ENCODE results near the gene PIP4P1. TPM values are rescaled to one million over a fixed set of nuclear protein-coding genes. Genes with fewer than 3 reads are reported as not detected.

Gene PIP4P1
- total and polyA plus RNA-seq, 2 of the 8 experiments (the other 6 are each of a cell fraction or from before 2014, with no cell fraction given), result 29.5 to 60.0 TPM

GRCh38 chr14:20440465-20440864 is 20.8 kb downstream of the PIP4P1 start:
- H3K4me3 ChIP-seq (ENCODE audit: extremely low read depth in 1 of 4, insufficient read depth in 2 of 4, low read depth in 3 of 4, low read length in 4 of 4), result no peak overlapping the region
- H4K5ac ChIP-seq (ENCODE audit: insufficient read length, low read depth, low read length), result no peak overlapping the region
- no peak overlapping the region for H3K56ac ChIP-seq (replicated peaks; ENCODE audit: insufficient read length, low read depth, low read length)
- H2AK5ac ChIP-seq (ENCODE audit: low read depth, low read length), result no peak overlapping the region
- H2BK120ac ChIP-seq (replicated peaks; ENCODE audit: low read depth, low read length), result no peak overlapping the region
- no peak overlapping the region for H4K8ac ChIP-seq (ENCODE audit: extremely low read depth, insufficient read depth, low read length)
- H2BK5ac ChIP-seq (ENCODE audit: low read depth, low read length), result no peak overlapping the region
- no peak overlapping the region for H3K4me2 ChIP-seq (ENCODE audit: insufficient read depth in 1 of 2, low read depth in 2 of 2, low read length in 2 of 2)
- no peak overlapping the region for H3K4ac ChIP-seq (replicated peaks; ENCODE audit: insufficient read length, low read depth, low read length)
- H3K79me1 ChIP-seq (ENCODE audit: low read depth, low read length), result no peaks in the 10 kb centered on the region
- peaks cover 0 to 9% (median 6%) of the 10 kb centered on the region in 4 experiments; a peak in 5 of 7 replicates for H3K27me3 ChIP-seq (replicated peaks in 1 of 4; ENCODE audit: control insufficient read depth in 3 of 4, extremely low read depth in 1 of 4, insufficient read depth in 3 of 4, low read length in 3 of 4)
- H2BK12ac ChIP-seq (ENCODE audit: low read depth, low read length), result no peak overlapping the region
- H3K23ac ChIP-seq (ENCODE audit: insufficient read length), result no peak overlapping the region
- FAIRE-seq (no peak), DNase-seq (ENCODE audit: low read depth in 1 of 2, low spot score in 2 of 2) (no peak)
- H4K20me1 ChIP-seq (replicated peaks in 1 of 2; ENCODE audit: control insufficient read depth in 1 of 2, insufficient read depth in 2 of 2, low read length in 2 of 2), result no peaks in the 10 kb centered on the region
- H3K4me1 ChIP-seq (replicated peaks in 1 of 4; ENCODE audit: control insufficient read depth in 3 of 4, insufficient read depth in 4 of 4, low read length in 3 of 4), result peaks cover 0 to 7% (median 4%) of the 10 kb centered on the region in 4 experiments; a peak in 5 of 7 replicates
- ChIA-PET POLR2A (ENCODE audit: partially characterized antibody) (interaction anchor here (0.8 to 8.2 kb wide), 3 partner anchors 12 to 29 kb away, joined by 3 to 68 read pairs (median 3); partner anchors contain the start of genes APEX1 and OSGEP), CTCF (ENCODE audit: partially characterized antibody) (interaction anchor here (0.9 kb wide), 1 partner anchor 173 kb away, joined by 4 read pairs; no protein-coding TSS in a partner anchor)
- H3K14ac ChIP-seq (ENCODE audit: insufficient read length), result no peak overlapping the region
- no peak overlapping the region for H3K18ac ChIP-seq (ENCODE audit: extremely low read depth, low read length)
- no peak overlapping the region for H3K9ac ChIP-seq (replicated peaks in 1 of 4; ENCODE audit: extremely low read depth in 1 of 4, low read depth in 3 of 4, low read length in 3 of 4)
- H4K91ac ChIP-seq (replicated peaks; ENCODE audit: insufficient read length, low read length), result no peak overlapping the region
- TF ChIP-seq SIN3A (conservative IDR thresholded peaks at IDR 0.05 in 1 of 2, IDR thresholded peaks at IDR 0.05 in 1 of 2; ENCODE audit: low read depth in 1 of 2, low read length in 2 of 2) (no peak), ZNF274 (IDR thresholded peaks at IDR 0.05; ENCODE audit: borderline replicate concordance, extremely low read depth, low read length) (no peak), RNF2 (IDR thresholded peaks at IDR 0.05; ENCODE audit: borderline replicate concordance, low read depth, low read length, missing control alignments, poor library complexity, severe bottlenecking) (no peak), YY1 (IDR thresholded peaks at IDR 0.05; ENCODE audit: low read depth, low read length) (no peak), POLR2A (IDR thresholded peaks at IDR 0.05; ENCODE audit: control extremely low read depth in 1 of 2, low read depth in 2 of 2, low read length in 2 of 2) (no peak), BACH1 (IDR thresholded peaks at IDR 0.05; ENCODE audit: low read length) (no peak), NRF1 (IDR thresholded peaks at IDR 0.05; ENCODE audit: low read depth, low read length) (no peak), KDM4A (IDR thresholded peaks at IDR 0.05; ENCODE audit: low read depth, low read length, severe bottlenecking) (no peak), CTCF (IDR thresholded peaks at IDR 0.05; ENCODE audit: control extremely low read depth in 1 of 3, insufficient read depth in 1 of 3, low read depth in 1 of 3, low read length in 3 of 3) (no peak)
- H3K79me2 ChIP-seq (ENCODE audit: control insufficient read depth in 1 of 2, insufficient read depth in 2 of 2, low read length in 2 of 2), result no peaks in the 10 kb centered on the region
- WGBS, 2 experiments (ENCODE audit: extremely low coverage in 1 of 2, insufficient coverage in 1 of 2, insufficient read length in 1 of 2, insufficient replicate concordance in 2 of 2, low coverage in 1 of 2, low lambda C conversion rate in 2 of 2, missing lambda C conversion rate in 1 of 2), result 81% methylated on average over 5 of the region's 5 CpGs; no CpG with 5 or more reads in 1 of the 2 experiments
- no peak overlapping the region for H2BK15ac ChIP-seq (ENCODE audit: low read length)
- peaks cover under 1 to 6% (median 4%) of the 10 kb centered on the region in 4 experiments; a peak in 5 of 8 replicates for H3K36me3 ChIP-seq (ENCODE audit: control insufficient read depth in 2 of 4, insufficient read depth in 4 of 4, low read length in 3 of 4)
- no peaks in the 10 kb centered on the region for H3K9me3 ChIP-seq (ENCODE audit: insufficient read depth in 2 of 2, low read depth in 1 of 2, low read length in 1 of 2)
- no peak overlapping the region for H3K27ac ChIP-seq (ENCODE audit: low read depth, low read length)
- no peak overlapping the region for H2BK20ac ChIP-seq (ENCODE audit: low read length)
- no peaks in the 10 kb centered on the region for H3K23me2 ChIP-seq (ENCODE audit: low read depth, low read length)
- no peak overlapping the region for H2AFZ ChIP-seq (ENCODE audit: low read length)
